ENCODE data around the gene NPHP1.

DNA sequence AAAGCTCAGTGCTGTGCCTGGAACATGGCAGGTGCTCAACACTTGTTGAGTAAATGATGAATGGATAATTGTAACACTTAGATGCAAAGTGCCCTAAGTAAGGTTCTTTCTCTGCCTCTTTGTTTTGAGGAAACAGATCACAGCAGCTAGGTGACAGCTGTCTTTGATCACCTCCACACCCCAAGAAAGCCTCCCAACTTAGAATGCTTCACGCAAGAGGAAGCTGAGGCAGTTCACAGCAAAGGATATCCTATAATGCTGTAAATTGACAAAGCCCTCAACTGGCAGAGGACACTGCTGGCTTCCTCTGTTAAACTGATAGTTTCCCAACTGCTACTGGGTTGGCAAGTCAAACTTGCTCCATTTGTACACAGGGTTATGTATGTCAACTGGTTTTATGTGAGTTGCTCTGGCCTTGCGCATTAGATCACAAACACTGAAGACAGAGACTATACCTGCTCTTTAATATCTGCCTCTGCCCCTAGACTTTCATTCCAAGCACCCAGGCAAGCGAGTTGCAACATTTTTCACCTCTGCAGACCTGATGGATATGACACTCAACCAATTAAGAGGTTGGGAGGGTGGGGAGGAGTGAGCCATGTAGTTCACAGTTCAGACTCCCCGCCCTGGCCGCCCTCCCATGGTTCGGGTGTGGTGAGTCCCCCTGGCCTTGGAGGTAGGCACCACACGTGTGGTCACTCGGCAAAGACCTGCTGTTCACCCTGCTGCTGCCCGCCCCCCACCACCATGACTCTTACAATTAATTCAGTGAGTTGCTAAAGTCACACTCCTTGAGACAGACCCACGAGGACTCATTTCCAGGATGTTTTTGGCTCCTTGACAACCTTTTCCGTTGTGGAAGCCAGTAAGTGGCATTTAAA is 84.4 kb downstream of the NPHP1 start:
- no peak for TF ChIP-seq GATA3 (IDR thresholded peaks at IDR 0.05; ENCODE audit: low read depth, low read length)
- no peak for TF ChIP-seq GATA2 (IDR thresholded peaks at IDR 0.05; ENCODE audit: low read depth, low read length)
